HG03066 (cell line): ENCODE measurements around the gene NRXN2.
"Not testable (repeated sequence)": the region's sequence is repeated elsewhere in the genome, so short reads cannot be mapped to it uniquely, and the experiment has no call there.

Experiments used
- ATAC-seq: cut with Tn5 transposase; IDR thresholded peaks from one replicate; pipeline ENCODE4 v1.9.1; 2021; ENCODE audit warnings: low read depth; ENCODE audit not compliant: unreplicated experiment

Gene NRXN2

GRCh38 chr11:64598797-64599697, 124.0 kb downstream of the NRXN2 start:
- ATAC-seq, result no peak

DNA sequence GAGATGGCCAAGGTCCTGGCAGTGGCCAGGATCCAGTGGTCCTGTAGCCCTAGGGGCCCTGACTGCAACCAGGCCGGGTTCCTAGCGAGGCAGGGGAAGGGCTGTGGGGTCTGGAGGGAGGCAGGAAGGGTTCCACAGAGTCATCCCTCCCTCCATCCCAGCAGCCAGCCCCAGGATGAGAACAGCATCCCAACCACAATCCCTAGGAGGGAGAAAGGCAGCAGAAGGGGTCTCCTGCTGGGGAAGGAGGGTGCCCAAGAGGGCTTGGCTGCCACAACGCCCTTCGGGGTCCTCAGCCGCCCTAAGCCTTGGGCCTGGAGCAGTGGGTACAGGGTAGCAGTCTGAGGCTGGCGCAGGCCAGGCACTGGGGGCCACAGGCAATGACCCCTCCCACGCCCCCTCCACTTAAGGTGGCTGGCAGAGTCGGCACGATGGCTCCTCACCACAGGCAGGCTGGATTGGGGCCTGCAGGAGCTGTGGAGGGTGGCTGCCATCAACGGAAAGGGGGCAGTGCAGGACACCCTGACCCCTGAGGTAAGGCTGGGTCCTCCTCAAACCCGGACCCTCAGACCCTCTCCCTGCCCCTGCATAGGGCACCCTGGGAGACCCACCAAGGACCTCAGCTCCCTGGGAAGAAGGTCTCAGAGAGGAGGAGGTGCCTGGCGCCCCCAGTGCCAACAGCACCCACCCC, 124.7 kb downstream of the NRXN2 start:
- ATAC-seq, result no peak

GRCh38 chr11:64597671-64598101, 125.3 kb downstream of the NRXN2 start:
- ATAC-seq, result no peak

DNA sequence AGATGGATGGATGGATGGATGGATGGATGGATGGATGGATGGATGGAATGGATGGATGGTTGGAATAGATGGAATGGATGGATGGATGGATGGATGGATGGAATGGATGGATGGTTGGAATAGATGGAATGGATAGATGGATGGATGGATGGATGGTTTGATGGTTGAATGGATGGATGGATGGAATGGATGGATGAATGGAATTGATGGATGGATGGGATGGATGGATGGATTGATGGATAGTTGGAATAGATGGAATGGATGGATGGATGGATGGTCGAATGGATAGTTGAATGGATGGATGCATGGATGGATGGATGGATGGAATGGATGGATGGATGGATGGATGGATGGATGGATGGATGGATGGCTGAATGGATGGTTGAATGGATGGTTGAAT, 127.1 kb downstream of the NRXN2 start:
- not testable (repeated sequence) for ATAC-seq

- no peak for ATAC-seq
Measured at GRCh38 chr11:64594159-64594939, 128.6 kb downstream of the NRXN2 start.

- ATAC-seq, result no peak
Measured at GRCh38 chr11:64593156-64594105, 129.6 kb downstream of the NRXN2 start.

DNA sequence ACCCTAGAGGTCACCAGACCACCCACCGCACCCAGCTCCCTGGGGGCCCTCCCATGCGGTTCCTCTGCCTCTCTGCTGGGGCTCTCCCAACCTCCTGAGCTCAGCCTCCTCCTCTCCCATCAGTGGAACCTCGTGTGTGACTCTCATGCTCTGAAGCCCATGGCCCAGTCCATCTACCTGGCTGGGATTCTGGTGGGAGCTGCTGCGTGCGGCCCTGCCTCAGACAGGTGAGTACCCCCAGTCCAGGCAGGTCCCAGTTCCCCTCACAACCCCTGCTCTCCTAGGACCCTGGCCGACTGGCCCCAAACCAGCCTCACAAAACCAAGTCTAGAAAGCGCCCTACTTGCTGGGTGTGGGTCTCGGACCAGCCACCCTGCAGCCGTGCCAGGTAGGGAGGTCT, 130.3 kb downstream of the NRXN2 start:
- no peak for ATAC-seq

DNA sequence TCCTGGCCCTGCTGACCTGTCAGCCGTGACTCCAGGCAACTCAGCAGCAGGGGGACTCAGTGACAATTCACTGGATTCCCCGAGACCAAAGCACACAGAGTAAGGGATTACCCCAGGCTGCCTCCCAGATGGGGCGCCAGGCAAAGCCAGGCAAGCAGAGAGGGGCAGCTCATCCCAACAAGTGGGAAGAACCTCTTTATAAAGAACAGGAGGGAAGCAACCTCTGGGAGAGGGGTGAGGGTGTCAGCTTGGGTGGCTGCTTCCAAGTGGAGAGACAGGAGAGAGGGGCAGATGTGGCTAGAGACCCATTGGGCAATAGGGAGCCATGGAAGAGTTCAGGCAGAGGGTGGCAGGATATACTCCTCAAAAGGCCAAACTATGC, 130.8 kb downstream of the NRXN2 start:
- ATAC-seq, result no peak

DNA sequence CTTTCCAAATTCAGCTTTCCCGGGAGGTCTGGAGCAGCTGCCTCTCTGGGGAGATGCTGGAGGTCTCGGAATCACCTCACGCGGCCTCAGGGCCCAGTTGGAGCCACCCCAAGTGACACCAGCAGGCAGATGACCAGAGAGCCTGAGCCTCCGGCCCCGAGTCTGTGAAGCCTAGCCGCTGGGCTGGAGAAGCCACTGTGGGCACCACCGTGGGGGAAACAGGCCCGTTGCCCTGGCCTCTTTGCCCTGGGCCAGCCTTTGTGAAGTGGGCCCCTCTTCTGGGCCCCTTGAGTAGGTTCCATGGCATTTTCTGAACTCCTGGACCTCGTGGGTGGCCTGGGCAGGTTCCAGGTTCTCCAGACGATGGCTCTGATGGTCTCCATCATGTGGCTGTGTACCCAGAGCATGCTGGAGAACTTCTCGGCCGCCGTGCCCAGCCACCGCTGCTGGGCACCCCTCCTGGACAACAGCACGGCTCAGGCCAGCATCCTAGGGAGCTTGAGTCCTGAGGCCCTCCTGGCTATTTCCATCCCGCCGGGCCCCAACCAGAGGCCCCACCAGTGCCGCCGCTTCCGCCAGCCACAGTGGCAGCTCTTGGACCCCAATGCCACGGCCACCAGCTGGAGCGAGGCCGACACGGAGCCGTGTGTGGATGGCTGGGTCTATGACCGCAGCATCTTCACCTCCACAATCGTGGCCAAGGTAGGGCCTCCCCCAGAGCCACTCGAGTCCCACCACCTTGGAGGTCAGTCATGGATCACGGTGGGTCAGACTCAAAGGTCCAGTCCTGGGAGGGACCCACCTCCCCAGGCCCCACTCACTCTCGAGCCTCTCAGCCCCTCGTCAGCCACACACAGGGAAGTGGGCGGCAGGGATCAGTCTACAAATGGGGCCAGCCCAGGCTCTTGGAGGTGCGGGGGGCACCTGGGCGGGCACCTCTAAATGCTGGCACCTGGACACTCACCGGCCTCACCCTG, 131.5 kb downstream of the NRXN2 start:
- no peak for ATAC-seq

DNA sequence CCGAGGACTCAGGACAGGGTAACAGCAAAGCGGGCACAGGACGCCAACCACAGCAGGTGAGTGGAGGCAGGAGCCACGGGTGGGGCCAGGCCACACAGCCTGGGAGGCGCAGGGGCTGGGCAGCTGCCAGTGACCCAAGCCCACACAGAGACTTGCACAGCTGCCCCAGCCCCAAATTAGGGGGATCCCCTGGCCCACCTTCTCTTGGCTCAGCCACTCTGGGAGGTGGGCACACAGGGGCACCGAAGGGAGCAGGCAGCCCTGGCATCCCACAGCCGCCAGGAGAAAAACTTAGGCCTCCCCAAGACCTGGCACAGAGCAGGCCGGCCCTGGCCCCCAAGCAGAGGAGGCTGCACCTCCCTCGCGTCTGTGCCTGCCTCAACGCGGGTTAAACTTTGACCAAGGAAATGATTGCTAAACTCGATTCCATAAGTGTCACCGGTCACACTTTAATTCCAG, 132.2 kb downstream of the NRXN2 start, which contains the start of gene SLC22A12:
TSS of gene SLC22A12 (plus strand) at position 458 of the 459 bp plus-strand sequence. CDS start 337 bp downstream, outside the sequence.
- no peak for ATAC-seq

DNA sequence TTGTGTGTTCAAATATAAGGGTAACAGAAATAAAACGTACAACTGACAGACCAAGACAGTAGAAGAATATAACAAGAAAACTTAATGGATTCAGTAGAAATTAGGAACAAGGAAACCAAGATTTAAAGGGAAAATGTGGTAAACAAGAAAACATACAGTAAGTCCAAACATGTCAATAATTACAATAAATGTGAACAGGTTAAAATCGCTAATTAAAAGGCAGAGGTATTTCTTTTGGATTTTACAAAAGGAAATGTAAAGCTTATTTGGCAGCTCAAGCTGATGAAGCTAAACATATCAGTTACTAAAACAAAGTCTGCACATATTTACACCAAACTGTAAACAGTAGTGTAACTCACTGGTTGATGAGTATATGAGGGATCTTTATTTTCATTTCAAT, 134.3 kb downstream of the NRXN2 start:
- no peak for ATAC-seq

DNA sequence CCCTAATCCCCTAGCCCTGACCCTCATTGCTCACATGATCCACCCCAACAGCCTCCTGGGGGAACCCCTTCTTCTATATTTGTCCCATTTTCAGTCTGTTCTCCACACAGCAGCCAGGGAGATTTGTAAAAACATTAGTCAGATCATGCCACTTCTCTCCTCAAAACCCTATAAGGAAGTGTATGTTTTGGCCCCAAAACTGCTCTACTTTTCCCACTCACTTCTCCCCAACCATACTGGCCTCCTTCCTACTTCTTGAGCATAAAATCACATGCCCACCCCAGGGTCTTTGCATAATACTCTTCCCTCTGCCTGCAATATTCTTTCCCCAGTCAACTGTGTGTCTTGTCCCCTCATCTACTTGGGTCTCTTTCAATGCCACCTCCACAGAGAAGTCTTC, 136.6 kb downstream of the NRXN2 start:
- no peak for ATAC-seq

DNA sequence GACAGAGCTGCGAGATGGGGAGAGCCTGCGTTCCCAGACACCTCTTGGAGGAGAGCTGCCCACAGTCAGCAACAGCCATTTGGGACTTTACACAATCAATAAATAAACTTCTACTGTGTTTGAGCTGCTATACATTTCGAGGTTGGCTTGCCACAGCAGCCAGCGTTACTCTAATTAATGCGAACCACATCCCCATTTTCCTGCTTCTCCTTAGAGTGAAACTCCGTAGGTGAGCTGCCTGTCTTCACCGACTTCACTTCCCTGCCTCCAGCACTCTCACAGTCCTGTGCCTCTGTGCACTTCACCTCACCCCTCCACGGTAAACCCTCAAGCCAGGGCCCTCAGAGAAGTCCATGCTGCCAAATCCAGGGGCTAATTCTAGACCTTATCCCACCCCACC, 137.8 kb downstream of the NRXN2 start:
- no peak for ATAC-seq

- ATAC-seq, result no peak
Measured at GRCh38 chr11:64583296-64584262, 139.4 kb downstream of the NRXN2 start.

GRCh38 chr11:64582885-64583284, 140.1 kb downstream of the NRXN2 start:
- ATAC-seq, result no peak

DNA sequence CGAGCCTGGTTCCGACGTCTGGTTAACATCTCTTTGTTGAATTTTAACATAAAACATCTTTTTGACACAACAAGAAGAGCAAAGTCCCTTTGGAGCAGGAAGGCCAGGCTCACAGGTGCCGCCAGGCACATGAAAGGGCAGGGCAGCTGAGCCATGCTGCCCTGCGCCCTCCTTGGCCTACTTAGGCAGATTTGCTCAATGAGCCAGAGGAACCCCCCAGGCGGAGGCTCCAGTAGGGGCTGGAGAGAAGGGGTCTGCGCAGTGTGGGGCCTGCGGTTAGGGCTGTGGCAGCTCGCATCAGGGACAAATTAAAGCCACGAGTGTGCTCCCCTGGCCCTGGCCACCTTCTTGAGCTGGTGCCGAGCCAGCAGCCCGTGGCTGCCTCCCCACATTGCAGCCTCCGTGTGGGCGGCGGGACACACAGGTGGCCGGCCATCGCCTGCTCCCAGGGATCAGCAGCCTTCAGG, 141.9 kb downstream of the NRXN2 start:
- ATAC-seq, result no peak

- ATAC-seq, result no peak
Measured at GRCh38 chr11:64580412-64580811, 142.6 kb downstream of the NRXN2 start.
